GM12878 (cell line): ENCODE measurements around the gene NPHP1.
"Not testable (repeated sequence)": the region's sequence is repeated elsewhere in the genome, so short reads cannot be mapped to it uniquely, and the experiment has no call there.

Experiments
- CTCF ChIP-seq, 3 experiments: IDR thresholded peaks in 2 of 3; conservative IDR thresholded peaks in 1 of 3; 2 replicates each; pipeline ENCODE4 v1.5.1; 2011; ENCODE audit warnings: low read depth in 3 of 3, low read length in 3 of 3, mild to moderate bottlenecking in 3 of 3, control low read depth in 2 of 3, moderate library complexity in 2 of 3, inconsistent platforms in 1 of 3, mixed read lengths in 1 of 3; ENCODE audit not compliant: control insufficient read depth in 2 of 3, insufficient read depth in 1 of 3; ENCODE audit errors: extremely low read depth in 1 of 3
- MTA2 ChIP-seq: fragments of 450-650 bp; IDR thresholded peaks from 2 replicates; pipeline ENCODE4 v1.6.1; 2016; ENCODE audit warnings: low read depth, mild to moderate bottlenecking, moderate library complexity
- MYC ChIP-seq: IDR thresholded peaks from 2 replicates; pipeline ENCODE4 v1.6.1; 2011; ENCODE audit warnings: mild to moderate bottlenecking, low read length, moderate library complexity, inconsistent platforms; ENCODE audit not compliant: insufficient read depth, insufficient replicate concordance, insufficient read length, severe bottlenecking
- NFXL1 ChIP-seq: fragments of 450-650 bp; IDR thresholded peaks from 2 replicates; pipeline ENCODE4 v1.6.1; 2017; ENCODE audit warnings: antibody characterized with exemption, mild to moderate bottlenecking, borderline replicate concordance
- NRF1 ChIP-seq: conservative IDR thresholded peaks from 2 replicates; pipeline ENCODE4 v1.6.1; 2011; ENCODE audit warnings: mild to moderate bottlenecking, low read depth, low read length, improper control_type of control experiment
- POLR2AphosphoS2 ChIP-seq: IDR thresholded peaks from 2 replicates; pipeline ENCODE4 v1.6.1; 2011; ENCODE audit warnings: low read depth, mild to moderate bottlenecking, low read length, improper control_type of control experiment, moderate library complexity
- POLR2AphosphoS5 ChIP-seq: IDR thresholded peaks from 2 replicates; pipeline ENCODE4 v1.6.1; 2011; ENCODE audit warnings: mild to moderate bottlenecking, low read length, inconsistent platforms
- SMC3 ChIP-seq: IDR thresholded peaks from 2 replicates; pipeline ENCODE4 v1.6.1; 2011; ENCODE audit warnings: low read length, improper control_type of control experiment, borderline replicate concordance
- TF ChIP-seq, protein P1 (sequence below): IDR thresholded peaks from 2 replicates; pipeline ENCODE4 v1.6.1; 2011; ENCODE audit warnings: low read depth, low read length, improper control_type of control experiment, borderline replicate concordance

DNA sequence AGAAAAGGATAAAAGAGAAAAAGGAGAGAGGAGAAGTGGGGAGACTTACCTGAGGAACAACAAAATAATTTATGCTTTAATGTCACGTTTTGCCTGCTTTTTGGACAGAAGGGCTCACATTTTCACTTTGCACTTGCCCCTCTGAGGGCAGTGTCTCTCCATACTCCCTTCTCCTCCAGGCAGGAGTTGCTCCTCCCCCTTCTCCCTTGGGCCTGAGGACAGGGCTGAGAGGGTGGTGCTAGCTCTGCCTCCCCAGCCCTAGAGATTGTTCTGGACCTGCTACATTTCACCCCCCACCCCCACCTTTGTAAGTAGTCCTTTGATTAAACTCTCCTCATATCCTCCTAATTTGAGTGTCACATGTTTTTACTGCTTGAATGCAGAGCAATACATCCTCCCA is 25.1 kb upstream of the NPHP1 start:
- TF ChIP-seq, protein P1, sequence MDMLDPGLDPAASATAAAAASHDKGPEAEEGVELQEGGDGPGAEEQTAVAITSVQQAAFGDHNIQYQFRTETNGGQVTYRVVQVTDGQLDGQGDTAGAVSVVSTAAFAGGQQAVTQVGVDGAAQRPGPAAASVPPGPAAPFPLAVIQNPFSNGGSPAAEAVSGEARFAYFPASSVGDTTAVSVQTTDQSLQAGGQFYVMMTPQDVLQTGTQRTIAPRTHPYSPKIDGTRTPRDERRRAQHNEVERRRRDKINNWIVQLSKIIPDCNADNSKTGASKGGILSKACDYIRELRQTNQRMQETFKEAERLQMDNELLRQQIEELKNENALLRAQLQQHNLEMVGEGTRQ = not testable (repeated sequence)
- not testable (repeated sequence) for TF ChIP-seq SMC3; CTCF (IDR thresholded peaks at IDR 0.05 in 2 of 3, conservative IDR thresholded peaks at IDR 0.05 in 1 of 3; ENCODE audit: control insufficient read depth in 2 of 3, extremely low read depth in 1 of 3, insufficient read depth in 1 of 3, low read depth in 3 of 3, low read length in 3 of 3); POLR2AphosphoS2; NRF1; MTA2; MYC; NFXL1; POLR2AphosphoS5
